Liver (tissue), 9 donors: ENCODE results near the gene PPARA. TPM values are rescaled to one million over a fixed set of nuclear protein-coding genes. Genes with fewer than 3 reads are reported as not detected.
A peak's percentile ranks its signal among the peaks of the same experiment; 100 is the strongest.

Source experiments
- DNase-seq: peaks from one replicate; pipeline ENCODE4 v3.0.0-alpha.2; 2017; ENCODE audit warnings: low spot score
- H3K27ac ChIP-seq, 2 donors: one replicate each; pipeline ENCODE4 v1.7.0; 2013; ENCODE audit warnings: inconsistent platforms in 2 of 2, low read length in 2 of 2, control low read depth in 1 of 2, low read depth in 1 of 2, mild to moderate bottlenecking in 1 of 2
- H3K27me3 ChIP-seq, 4 donors: one replicate each; pipeline versions ENCODE4 v1.6.1 to v1.7.0; 2013; ENCODE audit warnings: low read length in 3 of 4, inconsistent platforms in 1 of 4, mild to moderate bottlenecking in 1 of 4, moderate library complexity in 1 of 4; ENCODE audit not compliant: control insufficient read depth in 4 of 4, insufficient read depth in 4 of 4
- H3K36me3 ChIP-seq, 4 donors: one replicate each; pipeline versions ENCODE4 v1.6.1 to v1.7.0; 2013; ENCODE audit warnings: low read length in 3 of 4, mild to moderate bottlenecking in 3 of 4, low read depth in 1 of 4, moderate library complexity in 1 of 4; ENCODE audit not compliant: control insufficient read depth in 4 of 4, insufficient read depth in 3 of 4
- H3K4me1 ChIP-seq, 4 donors: one replicate each; pipeline versions ENCODE4 v1.6.1 to v1.7.0; 2013; ENCODE audit warnings: low read length in 3 of 4, mild to moderate bottlenecking in 3 of 4, moderate library complexity in 1 of 4; ENCODE audit not compliant: control insufficient read depth in 4 of 4, insufficient read depth in 4 of 4
- H3K4me3 ChIP-seq, 3 donors: one replicate each; pipeline versions ENCODE4 v1.6.1 to v1.7.0; 2013; ENCODE audit warnings: low read length in 3 of 3, control low read depth in 1 of 3, low read depth in 1 of 3, mild to moderate bottlenecking in 1 of 3
- H3K9ac ChIP-seq, 2 donors: one replicate each; pipeline ENCODE4 v1.7.0; 2013; ENCODE audit warnings: low read length in 2 of 2, mild to moderate bottlenecking in 2 of 2, moderate library complexity in 2 of 2, control low read depth in 1 of 2, low read depth in 1 of 2
- H3K9me3 ChIP-seq, 4 donors: one replicate each; pipeline versions ENCODE4 v1.6.1 to v1.7.0; 2013; ENCODE audit warnings: low read length in 3 of 4; ENCODE audit not compliant: control insufficient read depth in 4 of 4
- CTCF ChIP-seq: fragments of 150-350 bp; IDR thresholded peaks from 2 replicates; pipeline ENCODE4 v1.5.1; 2017; ENCODE audit warnings: improper control_type of control experiment, low read depth, low read length; ENCODE audit not compliant: missing input control
- EGR1 ChIP-seq, 2 donors: IDR thresholded peaks; 2 replicates each; pipeline ENCODE4 v1.6.1; 2016 to 2018; ENCODE audit warnings: antibody characterized with exemption in 2 of 2, low read depth in 2 of 2
- FOXA1 ChIP-seq: IDR thresholded peaks from 2 replicates; pipeline ENCODE4 v1.6.1; 2016; ENCODE audit warnings: antibody characterized with exemption
- GABPA ChIP-seq, 2 donors: IDR thresholded peaks in 1 of 2; conservative IDR thresholded peaks in 1 of 2; 2 replicates each; pipeline ENCODE4 v1.6.1; 2016; ENCODE audit warnings: antibody characterized with exemption in 2 of 2, mild to moderate bottlenecking in 1 of 2, moderate library complexity in 1 of 2
- RAD21 ChIP-seq, 2 donors: IDR thresholded peaks; 2 replicates each; pipeline ENCODE4 v1.6.1; 2016; ENCODE audit warnings: antibody characterized with exemption in 2 of 2, mild to moderate bottlenecking in 2 of 2
- REST ChIP-seq: IDR thresholded peaks from 2 replicates; pipeline ENCODE4 v1.6.1; 2016; ENCODE audit warnings: antibody characterized with exemption, mild to moderate bottlenecking
- RXRA ChIP-seq, 2 donors: IDR thresholded peaks; 2 replicates each; pipeline ENCODE4 v1.6.1; 2017 to 2018; ENCODE audit warnings: antibody characterized with exemption in 2 of 2, mild to moderate bottlenecking in 1 of 2
- SP1 ChIP-seq: IDR thresholded peaks from 2 replicates; pipeline ENCODE4 v1.6.1; 2018; ENCODE audit warnings: antibody characterized with exemption, mild to moderate bottlenecking
- ZBTB33 ChIP-seq: IDR thresholded peaks from 2 replicates; pipeline ENCODE4 v1.6.1; 2016; ENCODE audit warnings: antibody characterized with exemption
- WGBS: extraction: QIAGEN DNeasy Blood & Tissue Kit; methylation state at CpG from one replicate; pipeline ENCODE4 v1.1.7; 2013; 5-methylcytosine and 5-hydroxymethylcytosine counted together
- polyA plus RNA-seq, 2 donors: library from polyadenylated mRNA; stranded (reverse) in 1 of 2; unstranded in 1 of 2; fragments of 200-250 nt in 1 of 2; fragments of >200 nt in 1 of 2; fragmentation: Nextera tagmentation in 1 of 2; extraction: Ambion mirVana in 1 of 2; gene quantifications; one replicate each; pipeline versions ENCODE4 v1.2.1 to v1.2.3, GENCODE V29; 2013 to 2015
- total RNA-seq, 2 donors: library from RNA; depleted of rRNA; stranded (reverse); fragments of >200 nt; gene quantifications; one replicate each; pipeline ENCODE4 v1.2.3, GENCODE V29; 2014
- donor health status: healthy.
- donor health status: healthy.
- donor health status: healthy.
- donor health status: healthy.
- donor health status: healthy.

Gene PPARA
- total and polyA plus RNA-seq, 4 donors, result 31.2 to 78.8 (median 41.3) TPM

GRCh38 chr22:46114518-46115387 is 35.6 kb upstream of the PPARA start:
- no peak overlapping the region for H3K9ac ChIP-seq

GRCh38 chr22:46115388-46115678 is 35.0 kb upstream of the PPARA start:
- H3K4me1 ChIP-seq, result peaks cover 0 to 41% (median 17%) of the 10 kb centered on the region in 4 donors
- 78% methylated on average over 4 of the region's 4 CpGs for WGBS
- no peak overlapping the region for H3K9ac ChIP-seq
- peaks cover 0 to 7% (median 1%) of the 10 kb centered on the region in 4 donors for H3K36me3 ChIP-seq
- H3K27ac ChIP-seq, result peak overlapping the region; percentile 33 to 40
- TF ChIP-seq RXRA (IDR thresholded peaks at IDR 0.05), result no peak
- TF ChIP-seq REST, result no peak
- TF ChIP-seq SP1, result no peak
- no peak for TF ChIP-seq FOXA1
- TF ChIP-seq EGR1 (IDR thresholded peaks at IDR 0.05; ENCODE audit: low read depth in 2 of 2), result no peak
- TF ChIP-seq GABPA (IDR thresholded peaks at IDR 0.05 in 1 of 2, conservative IDR thresholded peaks at IDR 0.05 in 1 of 2), result no peak
- no peak for TF ChIP-seq ZBTB33
- H3K9me3 ChIP-seq, result no peaks in the 10 kb centered on the region
- H3K4me3 ChIP-seq, result no peak overlapping the region
- DNase-seq, result no peak
- H3K27me3 ChIP-seq, result no peaks in the 10 kb centered on the region

More at GRCh38 chr22:46114518-46115387, 35.6 kb upstream of the PPARA start:
- Histone ChIP-seq H3K4me3 (no peak overlapping the region), H3K27ac (peak overlapping the region; percentile 33 to 40), H3K9me3 (no peaks in the 10 kb centered on the region), H3K36me3 (peaks cover 0 to 7% (median 3%) of the 10 kb centered on the region in 4 donors), H3K4me1 (peaks cover 0 to 45% (median 17%) of the 10 kb centered on the region in 4 donors), H3K27me3 (no peaks in the 10 kb centered on the region)
- whole genome bisulfite sequencing, result 45% methylated on average over 15 of the region's 15 CpGs
- peak; percentile 14 for TF ChIP-seq CTCF
- TF ChIP-seq GABPA (IDR thresholded peaks at IDR 0.05 in 1 of 2, conservative IDR thresholded peaks at IDR 0.05 in 1 of 2), result no peak
- peak; percentile 37 to 66 for TF ChIP-seq RAD21 (IDR thresholded peaks at IDR 0.05)
- no peak for DNase-seq
